Nephron (organoid): ENCODE data around the gene GNG2.

Experiments
- H3K27ac Mint-ChIP-seq, 3 experiments: 2 replicates each; pipeline ENCODE4 v1.8.0; 2020; ENCODE audit warnings: mixed read lengths in 3 of 3, mild to moderate bottlenecking in 2 of 3, moderate library complexity in 1 of 3
- H3K27me3 Mint-ChIP-seq: 2 replicates; pipeline ENCODE4 v1.8.0; 2021; ENCODE audit warnings: low read depth, mild to moderate bottlenecking, moderate library complexity, mixed read lengths
- H3K36me3 Mint-ChIP-seq: 2 replicates; pipeline ENCODE4 v1.8.0; 2020; ENCODE audit warnings: low read depth, mixed read lengths
- H3K4me1 Mint-ChIP-seq: 2 replicates; pipeline ENCODE4 v1.8.0; 2020; ENCODE audit warnings: mixed read lengths
- H3K4me3 Mint-ChIP-seq, 3 experiments: 2 replicates each; pipeline ENCODE4 v1.8.0; 2020; ENCODE audit warnings: mild to moderate bottlenecking in 3 of 3, mixed read lengths in 3 of 3, moderate library complexity in 2 of 3
- H3K9me3 Mint-ChIP-seq: 2 replicates; pipeline ENCODE4 v1.8.0; 2020; ENCODE audit warnings: mixed read lengths
- CTCF ChIP-seq, 3 experiments: fragments of 200-600 bp; sonication (generic); IDR thresholded peaks; one replicate each; pipeline ENCODE4 v1.5.0; 2021; ENCODE audit warnings: antibody characterized with exemption in 3 of 3; ENCODE audit not compliant: unreplicated experiment in 3 of 3

The GNG2 gene

DNA sequence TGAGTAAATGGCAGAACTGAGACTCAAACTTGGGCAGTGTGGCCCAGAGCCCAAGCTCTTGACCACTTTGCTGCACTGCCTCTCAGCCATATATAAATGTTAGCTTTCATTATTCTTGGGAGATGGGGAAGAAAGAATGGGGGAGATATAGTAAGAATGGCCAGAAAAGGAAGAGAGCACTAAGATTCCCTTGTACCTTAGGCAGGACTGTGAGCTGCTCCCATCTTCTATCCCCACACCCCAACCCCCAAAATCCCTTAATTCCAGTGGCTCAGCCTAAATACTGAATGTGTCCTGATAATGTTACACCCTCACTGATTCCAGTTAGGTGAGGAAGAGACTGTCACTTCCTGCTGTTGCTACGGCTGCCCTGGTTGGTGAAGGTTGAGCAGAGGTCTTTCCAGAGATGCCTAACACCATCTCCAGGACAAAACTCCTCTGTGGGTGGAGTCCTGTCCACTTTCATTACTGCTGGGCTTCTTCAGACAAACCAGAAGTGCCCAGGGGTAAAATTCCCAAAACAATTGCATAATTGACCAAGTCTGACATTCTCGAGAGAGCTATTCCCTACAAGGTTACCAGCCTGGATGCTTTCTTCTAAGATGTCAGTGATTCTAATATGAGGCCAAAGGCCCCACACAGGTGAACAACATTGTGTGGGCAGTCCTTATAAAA, 51.8 kb downstream of the GNG2 start:
- Mint-ChIP-seq H3K36me3 (no peaks in the 10 kb centered on the region), H3K27me3 (peaks cover 5% of the 10 kb centered on the region), H3K4me1 (peaks cover 23% of the 10 kb centered on the region), H3K27ac (no peak overlapping the region), H3K4me3 (no peak overlapping the region), H3K9me3 (no peaks in the 10 kb centered on the region)
- TF ChIP-seq CTCF (IDR thresholded peaks at IDR 0.05; ENCODE audit: unreplicated experiment in 3 of 3) = no peak

DNA sequence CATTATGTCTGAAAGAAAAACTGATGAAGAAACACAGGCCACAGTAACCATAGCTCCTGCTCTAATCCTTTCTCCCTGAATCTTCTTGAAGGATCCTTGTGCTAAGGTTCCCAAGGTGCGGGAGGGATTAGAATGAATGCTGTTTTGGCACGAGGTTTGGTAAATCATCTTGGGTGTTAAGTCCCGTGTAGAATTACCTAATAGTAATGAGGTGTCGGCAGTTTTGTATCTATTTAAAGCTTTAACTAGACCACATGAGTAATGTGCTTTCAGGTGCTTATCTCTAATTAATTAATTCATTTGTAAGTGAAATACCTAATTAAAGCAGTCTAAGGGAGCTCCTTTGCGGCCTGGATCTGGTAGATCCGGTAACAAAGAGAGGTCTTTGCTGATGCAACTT, 53.9 kb downstream of the GNG2 start:
- Mint-ChIP-seq H3K27ac (no peak overlapping the region), H3K27me3 (peaks cover 5% of the 10 kb centered on the region), H3K36me3 (no peaks in the 10 kb centered on the region), H3K4me1 (peaks cover 25% of the 10 kb centered on the region), H3K9me3 (no peaks in the 10 kb centered on the region), H3K4me3 (no peak overlapping the region)
- no peak for TF ChIP-seq CTCF (IDR thresholded peaks at IDR 0.05; ENCODE audit: unreplicated experiment in 3 of 3)

DNA sequence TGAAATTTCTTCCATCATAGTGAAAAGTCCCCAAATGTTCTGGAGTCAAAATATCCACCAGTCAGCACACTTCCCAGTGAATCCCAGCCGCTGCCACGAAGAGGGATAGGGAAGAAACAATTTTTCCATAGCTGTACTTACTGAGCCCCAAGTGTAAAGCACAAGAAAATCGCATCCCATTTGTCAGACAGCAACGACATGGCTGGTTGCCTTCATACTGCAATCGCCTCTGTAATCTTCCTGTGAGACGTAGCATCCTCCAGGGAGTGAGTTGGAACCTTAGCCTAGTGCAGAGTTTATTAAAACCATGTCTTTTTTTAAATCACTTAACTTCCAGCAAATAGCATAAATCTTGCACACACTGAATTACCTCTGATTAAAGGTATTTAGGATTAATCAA, 56.8 kb downstream of the GNG2 start:
- Mint-ChIP-seq H3K27ac (no peak overlapping the region), H3K27me3 (no peaks in the 10 kb centered on the region)
- no peak for TF ChIP-seq CTCF (IDR thresholded peaks at IDR 0.05; ENCODE audit: unreplicated experiment in 3 of 3)

DNA sequence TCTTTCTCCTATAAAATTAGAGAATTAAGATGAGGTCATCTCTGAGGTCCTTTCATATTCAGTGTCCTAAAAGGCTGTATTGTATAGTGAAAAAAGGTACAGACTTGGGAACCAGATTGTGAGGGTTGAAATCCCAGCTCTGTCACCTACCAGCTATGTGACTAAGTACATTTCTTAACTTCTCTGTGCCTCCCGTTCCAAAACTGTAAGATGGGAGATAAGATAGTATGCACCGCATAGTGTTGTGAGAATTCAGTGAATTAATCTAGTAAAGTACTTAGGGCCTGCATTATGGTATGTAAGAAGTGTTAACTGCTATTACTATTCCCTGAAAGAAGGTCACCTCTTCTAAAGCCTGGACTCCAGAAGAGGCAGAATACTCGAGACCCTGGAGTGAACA, 60.6 kb downstream of the GNG2 start:
- TF ChIP-seq CTCF (IDR thresholded peaks at IDR 0.05; ENCODE audit: unreplicated experiment in 3 of 3) = no peak
- Mint-ChIP-seq H3K27me3 (no peaks in the 10 kb centered on the region), H3K9me3 (no peaks in the 10 kb centered on the region), H3K27ac (no peak overlapping the region), H3K4me1 (peaks cover 30% of the 10 kb centered on the region), H3K4me3 (no peak overlapping the region), H3K36me3 (no peaks in the 10 kb centered on the region)

More for the DNA sequence above, 56.8 kb downstream of the GNG2 start:
- H3K36me3 Mint-ChIP-seq = no peaks in the 10 kb centered on the region
- H3K4me3 Mint-ChIP-seq = no peak overlapping the region
- no peaks in the 10 kb centered on the region for H3K9me3 Mint-ChIP-seq
- H3K4me1 Mint-ChIP-seq = peaks cover 34% of the 10 kb centered on the region

DNA sequence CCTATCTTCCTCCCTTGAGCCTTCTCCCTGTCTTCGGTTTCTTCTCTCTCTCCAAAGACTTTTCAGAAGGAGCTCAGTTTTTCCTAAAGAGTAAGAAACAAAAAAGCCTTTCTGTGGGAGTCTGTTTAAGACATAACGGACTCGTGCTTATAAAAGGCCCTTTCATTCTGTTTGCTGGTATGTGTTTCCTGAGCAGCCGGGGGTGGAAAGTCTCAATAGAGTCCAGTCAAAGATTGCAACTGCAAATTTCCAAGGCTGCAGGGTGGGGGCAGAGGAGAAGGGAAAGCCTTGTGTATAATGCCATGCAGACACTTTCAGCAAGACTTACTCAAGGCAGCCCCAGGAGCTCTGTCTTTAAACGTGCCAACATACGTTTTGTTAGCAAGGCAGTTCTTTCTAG, 62.2 kb downstream of the GNG2 start:
- Mint-ChIP-seq H3K36me3 (no peaks in the 10 kb centered on the region), H3K4me1 (peaks cover 24% of the 10 kb centered on the region), H3K4me3 (peak overlapping the region; percentile 1 to 25 (median 6))

More for the DNA sequence above, 62.2 kb downstream of the GNG2 start:
- TF ChIP-seq CTCF (IDR thresholded peaks at IDR 0.05; ENCODE audit: unreplicated experiment in 3 of 3) = no peak
- Mint-ChIP-seq H3K27me3 (no peaks in the 10 kb centered on the region), H3K9me3 (no peaks in the 10 kb centered on the region), H3K27ac (peak overlapping the region; percentile 88 to 94 (median 89))
